Esophagus muscularis mucosa (tissue), 4 donors: ENCODE measurements around the gene SMAD2. TPM values are rescaled to one million over a fixed set of nuclear protein-coding genes. Genes with fewer than 3 reads are reported as not detected.
"Not testable (repeated sequence)": the region's sequence is repeated elsewhere in the genome, so short reads cannot be mapped to it uniquely, and the experiment has no call there.

Experiments
- DNase-seq: peaks from one replicate; pipeline ENCODE4 v3.0.0-alpha.2; 2017; ENCODE audit errors: extremely low spot score
- H3K27ac ChIP-seq, 4 donors: fragments of 200-600 bp; sonication (generic); replicated peaks in 1 of 4; 1 replicate in 3 of 4; 2 replicates in 1 of 4; pipeline ENCODE4 v1.5.1; 2016 to 2019; ENCODE audit warnings: mild to moderate bottlenecking in 1 of 4
- H3K27me3 ChIP-seq, 4 donors: fragments of 200-600 bp; sonication (generic); one replicate each; pipeline versions ENCODE4 v1.5.1 to v1.6.0; 2016 to 2019
- H3K36me3 ChIP-seq, 4 donors: fragments of 200-600 bp; sonication (generic); one replicate each; pipeline ENCODE4 v1.5.1; 2016 to 2019
- H3K4me1 ChIP-seq, 4 donors: fragments of 200-600 bp; sonication (generic); one replicate each; pipeline ENCODE4 v1.5.1; 2016 to 2019
- H3K4me3 ChIP-seq, 4 donors: fragments of 200-600 bp; sonication (generic); 1 replicate in 2 of 4; 2 replicates in 2 of 4; pipeline ENCODE4 v1.5.1; 2016 to 2019; ENCODE audit warnings: mild to moderate bottlenecking in 4 of 4, moderate library complexity in 1 of 4
- H3K9me3 ChIP-seq, 4 donors: fragments of 200-600 bp; sonication (generic); 1 replicate in 3 of 4; 2 replicates in 1 of 4; pipeline ENCODE4 v1.5.1; 2016 to 2019
- CTCF ChIP-seq, 3 experiments: fragments of 200-600 bp in 2 of 3; fragments of 450-650 bp in 1 of 3; sonication (generic) in 2 of 3; IDR thresholded peaks; one replicate each; pipeline ENCODE4 v1.5.1; 2017 to 2019; ENCODE audit warnings: antibody characterized with exemption in 3 of 3, mild to moderate bottlenecking in 2 of 3, moderate library complexity in 1 of 3
- EP300 ChIP-seq: sonication (generic); formaldehyde crosslinking; IDR thresholded peaks from one replicate; pipeline ENCODE4 v1.6.1; 2017; ENCODE audit warnings: antibody characterized with exemption
- POLR2A ChIP-seq: fragments of 450-650 bp; IDR thresholded peaks from one replicate; pipeline ENCODE4 v1.6.1; 2017; ENCODE audit warnings: antibody characterized with exemption, moderate library complexity, mild to moderate bottlenecking, low read depth
- POLR2AphosphoS5 ChIP-seq, 2 donors: sonication (generic); formaldehyde crosslinking; IDR thresholded peaks; one replicate each; pipeline ENCODE4 v1.6.1; 2017; ENCODE audit warnings: antibody characterized with exemption in 2 of 2
- WGBS: methylation state at CpG from one replicate; pipeline ENCODE4 v1.1.5; 2018; 5-methylcytosine and 5-hydroxymethylcytosine counted together
- intact Hi-C: fragments of 100-400 bp; cut with DNase I; formaldehyde crosslinking; loops from one replicate; pipeline ENCODE4 v1.15.1; 2023
- total RNA-seq, 4 donors: library from RNA; depleted of rRNA; stranded (reverse); fragments of >200 nt; gene quantifications; one replicate each; pipeline versions ENCODE4 v1.1.0 to v1.2.1, GENCODE V29; 2016

Gene SMAD2
- total RNA-seq, 4 donors from 2014 or later, result 35.7 to 93.4 (median 89.2) TPM

GRCh38 chr18:47829831-47830230 is 100.6 kb downstream of the SMAD2 start:
- peaks cover 0 to 16% (median 8%) of the 10 kb centered on the region in 4 donors for H3K36me3 ChIP-seq
- WGBS, result 96% methylated on average over 3 of the region's 3 CpGs
- no peaks in the 10 kb centered on the region for H3K4me1 ChIP-seq
- no peak for TF ChIP-seq EP300
- no peak for TF ChIP-seq POLR2AphosphoS5 (IDR thresholded peaks at IDR 0.05)
- TF ChIP-seq POLR2A, result no peak
- no peak for TF ChIP-seq CTCF (IDR thresholded peaks at IDR 0.05)
- intact Hi-C loops, result no loop called here
- no peak overlapping the region for H3K4me3 ChIP-seq
- no peak for DNase-seq
- no peaks in the 10 kb centered on the region for H3K9me3 ChIP-seq
- no peaks in the 10 kb centered on the region for H3K27me3 ChIP-seq
- H3K27ac ChIP-seq, result no peak overlapping the region

GRCh38 chr18:47828031-47828430 is 102.4 kb downstream of the SMAD2 start:
- DNase-seq, H3K4me3 ChIP-seq, H3K4me1 ChIP-seq, H3K27me3 ChIP-seq, H3K9me3 ChIP-seq, intact Hi-C loops, H3K27ac ChIP-seq: not testable (repeated sequence)
- peaks cover 0 to 16% (median 8%) of the 10 kb centered on the region in 4 donors for H3K36me3 ChIP-seq
- WGBS, result 98% methylated on average over 18 of the region's 34 CpGs

- Histone ChIP-seq H3K27me3 (no peaks in the 10 kb centered on the region), H3K27ac (no peak overlapping the region), H3K4me1 (no peaks in the 10 kb centered on the region), H3K4me3 (no peak overlapping the region), H3K36me3 (peaks cover 0 to 16% (median 8%) of the 10 kb centered on the region in 4 donors), H3K9me3 (no peaks in the 10 kb centered on the region)
- intact Hi-C loops, result no loop called here
- TF ChIP-seq POLR2A (no peak), EP300 (no peak), CTCF (IDR thresholded peaks at IDR 0.05) (no peak), POLR2AphosphoS5 (IDR thresholded peaks at IDR 0.05) (no peak)
- 95% methylated on average over 5 of the region's 5 CpGs for WGBS
- no peak for DNase-seq
These were observed 104.0 kb downstream of the SMAD2 start for GRCh38 chr18:47826157-47827074.

- Histone ChIP-seq H3K27ac (no peak overlapping the region), H3K4me1 (peaks cover 0 to 20% (median 17%) of the 10 kb centered on the region in 4 donors), H3K36me3 (peaks cover 0 to 11% (median 2%) of the 10 kb centered on the region in 4 donors), H3K4me3 (no peak overlapping the region), H3K27me3 (no peaks in the 10 kb centered on the region), H3K9me3 (no peaks in the 10 kb centered on the region)
- WGBS, result 83% methylated on average over 3 of the region's 3 CpGs
- no peak for TF ChIP-seq POLR2AphosphoS5 (IDR thresholded peaks at IDR 0.05)
- no peak for TF ChIP-seq EP300
- TF ChIP-seq CTCF (IDR thresholded peaks at IDR 0.05), result no peak
- TF ChIP-seq POLR2A, result no peak
- no peak for DNase-seq
- intact Hi-C loops, result no loop called here
These were observed 109.1 kb downstream of the SMAD2 start for GRCh38 chr18:47821314-47821713.

GRCh38 chr18:47817795-47818077 is 112.7 kb downstream of the SMAD2 start:
- no peak for DNase-seq
- intact Hi-C loops, result no loop called here
- TF ChIP-seq CTCF (IDR thresholded peaks at IDR 0.05) (no peak), POLR2AphosphoS5 (IDR thresholded peaks at IDR 0.05) (no peak), POLR2A (no peak), EP300 (no peak)
- H3K9me3 ChIP-seq, result no peaks in the 10 kb centered on the region
- 36% methylated on average over 1 of the region's 1 CpG for WGBS
- no peaks in the 10 kb centered on the region for H3K36me3 ChIP-seq
- peaks cover 0 to 30% (median 24%) of the 10 kb centered on the region in 4 donors for H3K4me1 ChIP-seq
- no peaks in the 10 kb centered on the region for H3K27me3 ChIP-seq
- peak overlapping the region; percentile 5 to 40 (median 34) for H3K4me3 ChIP-seq
- peak overlapping the region; percentile 61 to 72 (median 66) for H3K27ac ChIP-seq
